Measurements from ENCODE around the gene SFXN3. TPM values are rescaled to one million over a fixed set of nuclear protein-coding genes. Genes with fewer than 3 reads are reported as not detected.

Gene SFXN3
- 10 to 100 TPM; 44.1 to 57.4 (median 50.5) TPM for total RNA-seq (2021; fragmentation: NEBNext Ultra II Directional; extraction: Animal tissue kit (Norgen Biotek cat#: 25700))
- long read RNA-seq, partial matches to known transcripts, result 53 of 56 reads
- long read RNA-seq, other reads (novel, unspliced or antisense), result 2 of 56 reads

DNA sequence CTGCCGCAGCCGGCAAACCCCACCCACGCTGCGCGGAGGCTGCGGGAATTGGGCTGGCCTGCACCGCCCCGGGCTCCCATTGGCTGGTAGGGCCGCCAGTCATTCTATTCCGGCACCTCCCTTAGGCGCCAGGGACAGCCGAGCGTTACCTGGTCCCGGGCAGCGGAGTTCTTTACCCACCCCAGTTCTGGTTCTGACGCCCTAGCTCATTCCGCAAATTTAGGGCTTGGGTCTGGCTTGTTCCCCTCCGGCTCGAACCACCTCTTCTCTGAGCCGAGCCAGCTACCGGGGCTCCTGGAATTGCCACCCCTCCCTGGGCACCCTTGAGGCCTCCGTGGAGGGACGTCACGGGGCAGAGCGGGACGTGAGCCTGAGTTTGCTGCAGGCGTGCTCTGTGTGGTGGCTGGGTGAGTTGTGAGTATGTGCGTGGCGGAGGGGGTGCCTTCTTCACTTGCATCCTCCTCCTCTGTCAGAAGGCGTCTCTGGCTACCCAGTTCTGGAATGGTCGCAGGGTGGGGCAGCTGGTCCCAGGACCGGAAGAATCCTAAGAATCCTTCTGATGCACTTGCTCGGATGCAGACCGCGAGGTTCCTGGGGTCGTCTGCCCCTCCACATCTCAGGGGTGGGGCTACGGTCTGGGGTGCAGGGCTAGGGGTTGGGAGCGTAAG, at the start of gene SFXN3, which contains the start of gene PDZD7:
Gene SFXN3, plus strand, starts transcription at position 107 of the 668 bp plus-strand sequence. CDS start 3,461 bp downstream, outside the sequence.
Gene PDZD7, minus strand, starts transcription at position 2 of the 668 bp plus-strand sequence. CDS start 910 bp downstream, outside the sequence.
- TF ChIP-seq, protein P1, sequence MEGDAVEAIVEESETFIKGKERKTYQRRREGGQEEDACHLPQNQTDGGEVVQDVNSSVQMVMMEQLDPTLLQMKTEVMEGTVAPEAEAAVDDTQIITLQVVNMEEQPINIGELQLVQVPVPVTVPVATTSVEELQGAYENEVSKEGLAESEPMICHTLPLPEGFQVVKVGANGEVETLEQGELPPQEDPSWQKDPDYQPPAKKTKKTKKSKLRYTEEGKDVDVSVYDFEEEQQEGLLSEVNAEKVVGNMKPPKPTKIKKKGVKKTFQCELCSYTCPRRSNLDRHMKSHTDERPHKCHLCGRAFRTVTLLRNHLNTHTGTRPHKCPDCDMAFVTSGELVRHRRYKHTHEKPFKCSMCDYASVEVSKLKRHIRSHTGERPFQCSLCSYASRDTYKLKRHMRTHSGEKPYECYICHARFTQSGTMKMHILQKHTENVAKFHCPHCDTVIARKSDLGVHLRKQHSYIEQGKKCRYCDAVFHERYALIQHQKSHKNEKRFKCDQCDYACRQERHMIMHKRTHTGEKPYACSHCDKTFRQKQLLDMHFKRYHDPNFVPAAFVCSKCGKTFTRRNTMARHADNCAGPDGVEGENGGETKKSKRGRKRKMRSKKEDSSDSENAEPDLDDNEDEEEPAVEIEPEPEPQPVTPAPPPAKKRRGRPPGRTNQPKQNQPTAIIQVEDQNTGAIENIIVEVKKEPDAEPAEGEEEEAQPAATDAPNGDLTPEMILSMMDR (IDR thresholded peaks at IDR 0.05), result no peak
- DNase-seq, result peak; percentile 94
- Mint-ChIP-seq H3K27me3 (ENCODE audit: insufficient read depth) (peaks cover 10% of the 10 kb centered on the region), H3K4me1 (ENCODE audit: low read depth) (peaks cover 34% of the 10 kb centered on the region), H3K4me3 (peak within 1 kb of the TSS; percentile 97), H3K9me3 (no peaks in the 10 kb centered on the region), H3K36me3 (ENCODE audit: low read depth) (peaks cover 13% of the 10 kb centered on the region; the same call in 1 of the 2 replicates), H3K27ac (peak within 1 kb of the TSS; percentile 99)

DNA sequence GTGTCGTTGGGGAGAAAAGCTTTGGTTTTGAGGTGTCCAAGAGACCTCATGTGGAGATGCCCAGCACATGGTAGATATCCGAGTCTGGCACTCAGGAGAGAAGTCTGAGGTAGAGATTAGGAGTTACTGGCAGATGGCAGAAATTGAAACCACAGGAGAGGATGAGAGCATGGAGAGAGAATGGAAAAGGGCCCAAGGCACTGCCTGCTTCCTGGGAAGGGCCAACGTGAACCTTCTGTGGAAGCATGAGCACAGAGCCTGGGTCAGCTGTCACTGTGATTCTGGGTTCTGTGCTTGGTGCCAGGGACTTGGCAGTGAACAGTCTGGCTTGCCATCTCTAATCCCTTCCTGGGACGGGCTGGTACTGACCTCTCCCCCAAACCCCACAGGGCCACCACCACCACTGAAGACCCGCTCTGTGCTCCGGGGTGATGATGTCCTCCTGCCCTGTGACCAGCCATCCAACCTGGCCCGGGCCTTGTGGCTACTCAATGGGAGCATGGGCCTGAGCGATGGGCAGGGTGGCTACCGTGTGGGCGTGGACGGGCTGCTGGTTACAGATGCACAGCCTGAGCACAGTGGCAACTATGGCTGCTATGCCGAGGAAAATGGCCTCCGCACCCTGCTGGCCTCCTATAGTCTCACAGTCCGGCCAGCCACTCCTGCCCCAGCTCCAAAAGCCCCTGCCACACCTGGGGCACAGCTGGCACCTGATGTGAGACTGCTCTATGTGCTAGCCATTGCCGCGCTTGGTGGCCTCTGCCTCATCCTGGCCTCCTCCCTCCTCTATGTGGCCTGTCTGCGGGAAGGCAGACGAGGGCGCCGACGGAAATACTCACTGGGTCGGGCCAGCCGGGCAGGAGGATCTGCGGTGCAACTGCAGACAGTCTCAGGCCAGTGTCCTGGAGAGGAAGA, 47.9 kb upstream of the SFXN3 start:
- peaks cover 21% of the 10 kb centered on the region for H3K4me1 Mint-ChIP-seq (ENCODE audit: low read depth)
- no peak overlapping the region for H3K4me3 Mint-ChIP-seq
- H3K27ac Mint-ChIP-seq, result no peak overlapping the region
- no peak for DNase-seq
- no peaks in the 10 kb centered on the region; the same call in 1 of the 2 replicates for H3K27me3 Mint-ChIP-seq (ENCODE audit: insufficient read depth)
- TF ChIP-seq, protein P1 (IDR thresholded peaks at IDR 0.05), result no peak
- peaks cover 9% of the 10 kb centered on the region for H3K36me3 Mint-ChIP-seq (ENCODE audit: low read depth)
- no peaks in the 10 kb centered on the region for H3K9me3 Mint-ChIP-seq

DNA sequence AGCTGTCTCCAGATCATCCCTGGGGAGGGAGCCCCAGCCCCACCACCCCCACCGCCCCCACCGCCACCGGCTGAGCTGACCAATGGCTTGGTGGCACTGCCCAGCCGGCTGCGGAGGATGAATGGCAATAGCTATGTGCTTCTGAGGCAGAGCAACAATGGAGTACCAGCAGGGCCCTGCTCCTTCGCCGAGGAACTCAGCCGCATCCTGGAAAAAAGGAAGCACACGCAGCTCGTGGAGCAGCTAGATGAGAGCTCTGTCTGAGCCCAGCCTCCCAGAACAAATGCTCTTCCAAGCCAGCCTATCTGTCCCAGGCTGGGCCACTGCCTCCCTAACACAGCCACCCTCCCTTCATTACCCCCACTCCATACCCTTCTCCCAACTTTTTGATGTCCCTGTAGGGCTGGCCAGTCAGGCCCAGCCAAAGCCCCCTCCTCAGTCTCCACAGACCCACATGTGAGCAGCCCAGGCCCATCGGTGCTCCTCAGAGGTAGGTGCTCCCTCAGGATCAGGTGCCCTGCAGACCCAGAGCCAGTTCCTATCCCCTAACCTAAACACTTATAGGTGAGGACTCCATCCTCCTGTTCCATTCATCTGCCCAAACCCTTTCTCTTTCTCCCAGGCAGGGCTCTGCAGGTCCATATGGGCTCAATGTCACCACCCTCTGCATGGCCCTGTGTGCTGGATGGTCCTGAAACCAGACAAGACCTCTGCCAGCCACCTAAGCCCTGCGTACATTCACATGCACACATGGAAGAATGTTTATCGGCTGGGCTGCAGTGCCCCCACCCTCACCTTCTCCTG, 47.0 kb upstream of the SFXN3 start:
- Mint-ChIP-seq H3K27me3 (ENCODE audit: insufficient read depth) (no peaks in the 10 kb centered on the region; the same call in 1 of the 2 replicates), H3K36me3 (ENCODE audit: low read depth) (peaks cover 9% of the 10 kb centered on the region), H3K27ac (no peak overlapping the region), H3K4me3 (no peak overlapping the region), H3K4me1 (ENCODE audit: low read depth) (peaks cover 23% of the 10 kb centered on the region), H3K9me3 (no peaks in the 10 kb centered on the region)
- DNase-seq, result no peak
- TF ChIP-seq, protein P1 (IDR thresholded peaks at IDR 0.05), result no peak

GRCh38 chr10:100984672-100985177, 46.3 kb upstream of the SFXN3 start:
- H3K27me3 Mint-ChIP-seq (ENCODE audit: insufficient read depth), result no peaks in the 10 kb centered on the region; the same call in 1 of the 2 replicates
- H3K36me3 Mint-ChIP-seq (ENCODE audit: low read depth), result peaks cover 9% of the 10 kb centered on the region
- H3K4me1 Mint-ChIP-seq (ENCODE audit: low read depth), result peaks cover 23% of the 10 kb centered on the region

More at GRCh38 chr10:100984672-100985177, 46.3 kb upstream of the SFXN3 start:
- Mint-ChIP-seq H3K4me3 (no peak overlapping the region; the same call in 1 of the 2 replicates), H3K27ac (no peak overlapping the region; the same call in 1 of the 2 replicates), H3K9me3 (no peaks in the 10 kb centered on the region)
- TF ChIP-seq, protein P1 (IDR thresholded peaks at IDR 0.05), result no peak
- DNase-seq, result no peak

Data from HFFc6 (cell line).